Fibroblast of the aortic adventitia (primary cell): ENCODE measurements around the gene HOXC11. TPM values are rescaled to one million over a fixed set of nuclear protein-coding genes. Genes with fewer than 3 reads are reported as not detected.

ENCODE experiments used
- DNase-seq: peaks from one replicate; pipeline ENCODE4 v3.0.0-alpha.2; 2010; ENCODE audit warnings: low read depth
- H3K4me3 ChIP-seq: 2 replicates; pipeline ENCODE4 v1.5.1; 2011; ENCODE audit warnings: low read depth, mild to moderate bottlenecking, control low read depth, low read length, moderate library complexity
- total RNA-seq: library from RNA; depleted of rRNA; stranded (reverse); fragments of >200 nt; gene quantifications from 2 replicates; pipeline ENCODE4 v1.2.3, GENCODE V29; 2012; ENCODE audit warnings: low replicate concordance
- TF ChIP-seq, protein P1 (sequence below): IDR thresholded peaks from 2 replicates; pipeline ENCODE4 v1.5.1; 2011; ENCODE audit warnings: mild to moderate bottlenecking, low read length, control low read depth, inconsistent platforms; ENCODE audit not compliant: insufficient read depth

HOXC11 gene
- total RNA-seq, 1 donor: not detected

DNA sequence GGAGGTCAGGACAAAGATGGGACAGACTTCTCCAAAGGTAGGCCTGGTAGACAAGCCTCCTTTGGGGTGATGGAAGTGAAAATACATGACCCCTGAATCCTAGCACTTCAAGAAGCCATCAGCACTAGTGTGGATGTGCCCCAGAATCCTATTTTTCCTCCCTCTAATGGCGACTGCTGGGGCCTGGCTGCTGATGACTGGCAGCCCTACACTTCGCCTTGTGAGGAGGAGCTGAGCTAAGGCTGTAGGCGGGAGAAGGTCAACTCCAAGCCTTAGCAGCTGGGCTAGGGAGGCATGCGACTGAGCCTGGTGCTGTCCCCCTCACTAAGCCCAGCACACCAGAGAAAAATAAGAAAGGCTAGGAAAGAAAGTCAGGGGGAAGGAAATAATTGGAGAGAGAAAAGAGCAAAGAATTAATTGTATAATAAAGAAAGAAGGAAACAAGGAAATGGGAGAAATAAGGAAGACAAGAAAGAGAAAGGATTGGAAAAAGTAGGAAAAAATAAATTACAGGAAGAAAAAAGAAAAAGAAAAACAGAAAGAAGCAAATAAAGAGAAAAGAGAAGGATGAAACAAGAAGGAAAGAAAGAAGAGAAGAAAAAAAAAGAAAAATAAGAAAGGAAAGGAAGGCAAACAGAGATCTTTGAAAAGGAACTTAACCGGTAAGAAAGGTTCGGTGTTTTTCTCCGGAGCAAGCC, 7.3 kb downstream of the HOXC11 start:
- TF ChIP-seq, protein P1, sequence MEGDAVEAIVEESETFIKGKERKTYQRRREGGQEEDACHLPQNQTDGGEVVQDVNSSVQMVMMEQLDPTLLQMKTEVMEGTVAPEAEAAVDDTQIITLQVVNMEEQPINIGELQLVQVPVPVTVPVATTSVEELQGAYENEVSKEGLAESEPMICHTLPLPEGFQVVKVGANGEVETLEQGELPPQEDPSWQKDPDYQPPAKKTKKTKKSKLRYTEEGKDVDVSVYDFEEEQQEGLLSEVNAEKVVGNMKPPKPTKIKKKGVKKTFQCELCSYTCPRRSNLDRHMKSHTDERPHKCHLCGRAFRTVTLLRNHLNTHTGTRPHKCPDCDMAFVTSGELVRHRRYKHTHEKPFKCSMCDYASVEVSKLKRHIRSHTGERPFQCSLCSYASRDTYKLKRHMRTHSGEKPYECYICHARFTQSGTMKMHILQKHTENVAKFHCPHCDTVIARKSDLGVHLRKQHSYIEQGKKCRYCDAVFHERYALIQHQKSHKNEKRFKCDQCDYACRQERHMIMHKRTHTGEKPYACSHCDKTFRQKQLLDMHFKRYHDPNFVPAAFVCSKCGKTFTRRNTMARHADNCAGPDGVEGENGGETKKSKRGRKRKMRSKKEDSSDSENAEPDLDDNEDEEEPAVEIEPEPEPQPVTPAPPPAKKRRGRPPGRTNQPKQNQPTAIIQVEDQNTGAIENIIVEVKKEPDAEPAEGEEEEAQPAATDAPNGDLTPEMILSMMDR: no peak
- no peak for DNase-seq
- no peak overlapping the region for H3K4me3 ChIP-seq

DNA sequence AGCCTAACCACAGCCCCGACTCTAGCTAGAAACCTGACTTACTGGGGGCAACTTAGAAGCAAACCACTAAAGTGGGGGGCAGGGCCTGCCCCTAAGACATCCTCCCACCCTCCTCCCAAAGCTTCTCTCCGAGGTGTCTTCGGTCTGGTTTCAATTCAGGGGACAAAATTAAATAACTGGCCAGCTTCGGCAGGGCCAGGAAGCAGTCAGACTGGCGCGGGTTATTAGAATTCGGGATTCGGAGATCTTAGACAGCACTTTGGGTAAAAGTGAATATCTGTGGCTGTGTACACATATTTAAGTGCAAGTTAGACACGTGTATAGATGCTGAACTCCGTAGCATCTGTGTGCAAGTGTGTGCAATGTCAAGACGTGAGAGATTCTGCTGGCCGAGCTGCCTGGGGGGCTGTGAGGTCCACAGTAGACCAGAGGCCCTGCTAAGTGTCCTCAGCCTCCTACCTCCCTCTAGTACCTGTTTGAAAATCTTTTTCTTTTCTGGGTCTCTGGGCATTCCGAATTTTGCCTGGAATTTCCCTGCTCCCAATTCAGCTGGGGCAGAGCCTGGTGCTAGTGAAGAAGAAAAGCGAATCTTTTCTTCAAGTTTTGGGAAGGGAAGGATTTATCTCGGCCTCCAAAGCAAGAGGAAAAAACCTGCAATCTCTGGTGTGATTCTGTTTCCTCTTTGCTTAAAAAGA, 8.0 kb downstream of the HOXC11 start:
- no peak for DNase-seq
- TF ChIP-seq, protein P1: no peak
- no peak overlapping the region for H3K4me3 ChIP-seq

DNA sequence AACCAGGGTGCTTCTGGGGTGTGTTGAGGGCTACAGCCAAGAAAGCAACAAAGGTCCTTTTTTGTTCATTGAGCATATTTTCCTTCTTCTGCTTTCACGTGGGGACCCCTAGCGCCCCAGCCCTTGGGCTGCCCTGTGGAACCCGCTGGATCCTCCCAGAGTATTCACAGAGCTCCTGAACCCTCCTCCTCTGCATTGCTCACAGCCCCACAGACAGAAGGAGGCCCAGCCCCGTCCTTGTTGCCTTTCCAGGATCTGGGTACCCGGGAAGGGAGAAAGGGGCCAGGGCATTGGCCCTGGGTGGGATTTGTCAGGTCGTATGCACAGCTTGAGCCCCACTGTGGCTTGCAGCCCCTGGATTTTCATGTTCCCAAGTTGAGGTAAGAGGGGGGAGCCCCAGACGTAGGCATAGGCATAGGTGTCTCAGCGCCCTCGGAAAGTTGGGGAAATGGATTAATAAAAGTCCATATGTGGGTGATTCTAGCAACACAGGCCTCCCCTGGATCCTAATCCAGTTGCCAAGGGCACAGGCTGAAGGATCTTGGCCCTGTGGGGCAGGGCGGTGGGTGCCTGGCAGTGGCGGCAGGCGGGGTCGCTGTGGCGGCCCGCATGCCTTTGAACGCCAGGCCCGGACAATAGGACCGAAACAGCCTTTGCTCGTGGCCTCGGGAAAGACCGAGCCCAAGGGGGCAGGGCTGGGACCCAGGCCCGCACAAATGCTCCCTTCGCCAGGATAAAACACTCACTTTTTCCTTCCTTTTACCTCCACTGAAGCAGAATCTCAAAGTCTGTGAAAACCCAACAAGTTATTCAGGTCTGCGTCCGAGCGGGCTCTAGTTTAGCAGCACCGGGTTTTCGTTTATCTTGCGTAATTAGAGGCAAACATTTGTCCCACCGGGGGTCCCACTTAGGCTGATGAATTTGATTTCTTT, 9.0 kb downstream of the HOXC11 start:
- TF ChIP-seq, protein P1: no peak
- no peak overlapping the region for H3K4me3 ChIP-seq
- DNase-seq: no peak

DNA sequence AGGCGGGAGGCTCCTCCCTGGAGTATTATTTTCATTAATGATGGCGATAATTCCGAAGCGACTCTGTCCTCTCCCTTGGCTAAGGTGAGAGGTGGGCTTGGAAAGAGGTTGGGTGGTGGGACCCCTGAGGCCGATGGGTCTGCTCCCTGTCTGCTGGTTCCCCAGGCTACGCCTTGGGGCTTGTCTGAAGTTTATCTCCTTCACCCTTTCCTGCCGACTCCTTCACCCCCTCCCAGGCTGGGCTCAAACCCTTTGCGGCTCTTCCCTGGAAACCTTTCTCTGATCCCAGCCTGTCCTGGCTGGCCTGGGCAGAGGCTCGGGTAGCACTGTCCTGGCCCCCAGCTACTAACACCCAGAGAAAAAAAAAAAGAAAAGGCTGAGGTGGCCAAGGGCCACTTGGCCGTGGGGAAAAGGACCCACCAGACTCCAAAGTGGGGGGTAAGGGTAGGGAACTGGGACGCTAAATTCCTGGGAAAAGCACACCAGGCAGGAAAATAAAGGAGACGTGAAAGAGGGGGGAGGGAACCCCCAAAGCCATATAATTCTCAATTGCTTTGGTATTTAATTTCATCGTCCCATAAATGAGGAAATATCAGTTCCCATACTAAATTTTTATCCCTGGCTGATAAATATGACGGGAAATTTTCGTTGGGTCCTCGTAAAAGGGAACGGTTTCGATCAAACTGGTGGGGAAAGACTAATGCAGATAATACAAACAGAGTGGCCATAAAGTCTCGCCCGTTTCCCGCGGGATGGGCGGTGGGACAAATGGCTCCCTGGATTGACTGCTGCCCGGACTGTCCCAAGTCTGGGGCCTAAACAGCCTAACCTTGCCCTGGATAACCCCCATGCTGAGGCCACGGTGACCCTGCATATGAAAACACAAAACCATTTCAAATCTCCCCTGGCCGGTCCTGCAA, 10.0 kb downstream of the HOXC11 start:
- H3K4me3 ChIP-seq: no peak overlapping the region
- TF ChIP-seq, protein P1: no peak
- DNase-seq: no peak

DNA sequence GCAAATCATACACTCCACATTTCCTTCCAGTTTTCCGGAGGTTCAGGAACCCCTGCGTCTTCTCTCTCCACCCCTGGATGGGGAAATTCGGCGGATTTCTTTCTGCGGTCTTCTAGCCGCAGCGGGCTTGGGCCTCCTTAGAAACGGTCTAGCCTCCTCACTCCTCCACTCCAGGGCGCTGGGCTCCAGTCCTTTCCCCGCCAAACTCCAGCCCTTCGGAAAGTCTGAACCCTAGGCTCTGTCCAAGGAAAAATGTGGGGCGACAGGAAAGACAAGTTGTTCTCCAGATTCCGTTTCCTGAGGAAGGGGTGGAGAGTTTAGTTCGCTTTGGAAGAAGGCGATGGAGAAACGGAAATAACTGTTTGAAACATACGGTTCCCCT, 10.6 kb downstream of the HOXC11 start:
- no peak for DNase-seq
- no peak overlapping the region for H3K4me3 ChIP-seq
- TF ChIP-seq, protein P1: no peak
